Osteocyte (in vitro differentiated cells): ENCODE data around the gene DNA2. TPM values are rescaled to one million over a fixed set of nuclear protein-coding genes. Genes with fewer than 3 reads are reported as not detected.
"Not testable (repeated sequence)": the region's sequence is repeated elsewhere in the genome, so short reads cannot be mapped to it uniquely, and the experiment has no call there.

Experiments
- DNase-seq: peaks from one replicate; pipeline ENCODE4 v3.0.0; 2021; ENCODE audit warnings: mixed read lengths; ENCODE audit not compliant: unreplicated experiment; ENCODE audit errors: extremely low spot score
- H3K27ac Mint-ChIP-seq: one replicate; pipeline ENCODE4 v1.8.0; 2021; ENCODE audit warnings: mild to moderate bottlenecking, mixed read lengths; ENCODE audit not compliant: unreplicated experiment
- H3K27me3 Mint-ChIP-seq: one replicate; pipeline ENCODE4 v1.8.0; 2021; ENCODE audit warnings: mixed read lengths; ENCODE audit not compliant: unreplicated experiment
- H3K36me3 Mint-ChIP-seq: one replicate; pipeline ENCODE4 v1.8.0; 2021; ENCODE audit warnings: mixed read lengths; ENCODE audit not compliant: unreplicated experiment
- H3K4me1 Mint-ChIP-seq: one replicate; pipeline ENCODE4 v1.8.0; 2021; ENCODE audit warnings: mixed read lengths; ENCODE audit not compliant: unreplicated experiment
- H3K4me3 Mint-ChIP-seq: one replicate; pipeline ENCODE4 v1.8.0; 2021; ENCODE audit warnings: mild to moderate bottlenecking, moderate library complexity, mixed read lengths; ENCODE audit not compliant: unreplicated experiment
- H3K9me3 Mint-ChIP-seq: one replicate; pipeline ENCODE4 v1.8.0; 2021; ENCODE audit warnings: mixed read lengths; ENCODE audit not compliant: unreplicated experiment
- CTCF ChIP-seq: fragments of 200-600 bp; sonication (generic); IDR thresholded peaks from 2 replicates; pipeline ENCODE4 v1.5.0; 2021; ENCODE audit warnings: antibody characterized with exemption, mild to moderate bottlenecking, moderate library complexity
- long read RNA-seq: library from polyadenylated mRNA; unstranded; transcript quantifications from one replicate; pipeline ENCODE4 v2.0.0, GENCODE V29; 2021
- total RNA-seq: library from RNA; stranded (reverse); gene quantifications from 2 replicates; pipeline ENCODE4 v1.2.1, GENCODE V29; 2021

The DNA2 gene
- total RNA-seq: 6.0 and 8.2 TPM in 2 replicates
- long read RNA-seq, partial matches to known transcripts: 4 of 8 reads
- long read RNA-seq, other reads (novel, unspliced or antisense): 4 of 8 reads

- H3K27me3 Mint-ChIP-seq: no peaks in the 10 kb centered on the region
- H3K36me3 Mint-ChIP-seq: no peaks in the 10 kb centered on the region
- H3K4me1 Mint-ChIP-seq: peaks cover 28% of the 10 kb centered on the region
- H3K27ac Mint-ChIP-seq: peak within 1 kb of the TSS; percentile 95
- no peak for TF ChIP-seq CTCF
- H3K9me3 Mint-ChIP-seq: no peaks in the 10 kb centered on the region
- H3K4me3 Mint-ChIP-seq: peak within 1 kb of the TSS; percentile 99
- DNase-seq: peak; percentile 90
Measured at GRCh38 chr10:68471586-68472408, at the start of gene DNA2. Gene DNA2 (minus strand): TSS chr10:68471973. CDS start chr10:68471864, 109 bp downstream.

GRCh38 chr10:68518609-68519008, 46.8 kb upstream of the DNA2 start:
- H3K36me3 Mint-ChIP-seq, H3K4me3 Mint-ChIP-seq, DNase-seq, H3K4me1 Mint-ChIP-seq, H3K9me3 Mint-ChIP-seq, H3K27me3 Mint-ChIP-seq, H3K27ac Mint-ChIP-seq: not testable (repeated sequence)

GRCh38 chr10:68517188-68517587, 45.4 kb upstream of the DNA2 start:
- H3K36me3 Mint-ChIP-seq: peaks cover 1% of the 10 kb centered on the region
- H3K9me3 Mint-ChIP-seq: no peaks in the 10 kb centered on the region
- no peak for TF ChIP-seq CTCF
- H3K4me3 Mint-ChIP-seq: no peak overlapping the region
- no peak for DNase-seq
- H3K27ac Mint-ChIP-seq: no peak overlapping the region
- peaks cover 2% of the 10 kb centered on the region for H3K4me1 Mint-ChIP-seq
- no peaks in the 10 kb centered on the region for H3K27me3 Mint-ChIP-seq

- no peak for TF ChIP-seq CTCF
- DNase-seq: no peak
- Mint-ChIP-seq H3K27me3 (no peaks in the 10 kb centered on the region), H3K36me3 (no peaks in the 10 kb centered on the region), H3K27ac (no peak overlapping the region), H3K4me3 (no peak overlapping the region), H3K9me3 (no peaks in the 10 kb centered on the region), H3K4me1 (peaks cover 2% of the 10 kb centered on the region)
Measured at GRCh38 chr10:68516766-68517165, 45.0 kb upstream of the DNA2 start.

GRCh38 chr10:68516216-68516615, 44.4 kb upstream of the DNA2 start:
- H3K9me3 Mint-ChIP-seq, H3K36me3 Mint-ChIP-seq, H3K4me3 Mint-ChIP-seq, DNase-seq, H3K4me1 Mint-ChIP-seq, H3K27ac Mint-ChIP-seq, H3K27me3 Mint-ChIP-seq: not testable (repeated sequence)

- Mint-ChIP-seq H3K27ac (no peak overlapping the region), H3K4me3 (no peak overlapping the region), H3K4me1 (no peaks in the 10 kb centered on the region), H3K9me3 (no peaks in the 10 kb centered on the region), H3K36me3 (peaks cover 5% of the 10 kb centered on the region), H3K27me3 (no peaks in the 10 kb centered on the region)
- DNase-seq: no peak
- TF ChIP-seq CTCF: no peak
Measured at GRCh38 chr10:68508090-68508489, 36.3 kb upstream of the DNA2 start.
